GM23248 (cell line): ENCODE results near the gene ZNF407. TPM values are rescaled to one million over a fixed set of nuclear protein-coding genes. Genes with fewer than 3 reads are reported as not detected.

Source experiments
- DNase-seq: peaks from one replicate; pipeline ENCODE4 v3.0.0-alpha.2; 2015
- H2AFZ ChIP-seq: fragments of 200-600 bp; sonication (generic); 2 replicates; pipeline ENCODE4 v1.6.1; 2016; ENCODE audit warnings: antibody characterized with exemption
- H3F3A ChIP-seq: fragments of 200-600 bp; sonication (generic); 2 replicates; pipeline ENCODE4 v1.6.1; 2016; ENCODE audit warnings: mild to moderate bottlenecking, antibody characterized with exemption, mixed run types; ENCODE audit not compliant: insufficient read depth
- H3K27ac ChIP-seq: fragments of 200-600 bp; sonication (generic); 2 replicates; pipeline ENCODE4 v1.5.1; 2016; ENCODE audit warnings: mild to moderate bottlenecking
- H3K27me3 ChIP-seq: fragments of 200-600 bp; sonication (generic); replicated peaks from 2 replicates; pipeline ENCODE4 v1.6.1; 2016; ENCODE audit warnings: mild to moderate bottlenecking; ENCODE audit not compliant: insufficient read depth
- H3K36me3 ChIP-seq: fragments of 200-600 bp; sonication (generic); 2 replicates; pipeline ENCODE4 v1.6.1; 2016; ENCODE audit warnings: low read depth, mild to moderate bottlenecking
- H3K4me1 ChIP-seq: fragments of 200-600 bp; sonication (generic); 2 replicates; pipeline ENCODE4 v1.6.1; 2016; ENCODE audit warnings: mild to moderate bottlenecking; ENCODE audit not compliant: insufficient read depth
- H3K4me2 ChIP-seq: fragments of 200-600 bp; sonication (generic); one replicate; pipeline ENCODE4 v1.6.1; 2016; ENCODE audit warnings: mild to moderate bottlenecking; ENCODE audit not compliant: unreplicated experiment
- H3K4me3 ChIP-seq: fragments of 200-600 bp; sonication (generic); 2 replicates; pipeline ENCODE4 v1.5.1; 2016; ENCODE audit warnings: mild to moderate bottlenecking
- H3K79me2 ChIP-seq: fragments of 200-600 bp; sonication (generic); 2 replicates; pipeline ENCODE4 v1.6.1; 2016; ENCODE audit warnings: mild to moderate bottlenecking; ENCODE audit not compliant: insufficient read depth
- H3K9ac ChIP-seq: fragments of 200-600 bp; sonication (generic); 2 replicates; pipeline ENCODE4 v1.6.1; 2016; ENCODE audit warnings: mild to moderate bottlenecking
- H3K9me2 ChIP-seq: fragments of 200-600 bp; sonication (generic); 2 replicates; pipeline ENCODE4 v1.6.1; 2016; ENCODE audit warnings: mixed run types, mild to moderate bottlenecking, moderate library complexity; ENCODE audit not compliant: insufficient read depth
- H3K9me3 ChIP-seq: fragments of 200-600 bp; sonication (generic); one replicate; pipeline ENCODE4 v1.6.1; 2017; ENCODE audit warnings: low read depth
- H4K20me1 ChIP-seq: fragments of 200-600 bp; sonication (generic); 2 replicates; pipeline ENCODE4 v1.6.0; 2016; ENCODE audit not compliant: insufficient read depth
- EZH2 ChIP-seq: fragments of 200-600 bp; sonication (generic); IDR thresholded peaks from 2 replicates; pipeline ENCODE4 v1.6.1; 2018; ENCODE audit warnings: antibody characterized with exemption, mild to moderate bottlenecking; ENCODE audit not compliant: insufficient read depth, poor library complexity, severe bottlenecking
- EZH2phosphoT487 ChIP-seq: fragments of 200-600 bp; sonication (generic); IDR thresholded peaks from 2 replicates; pipeline ENCODE4 v1.6.1; 2018; ENCODE audit warnings: antibody characterized with exemption, moderate library complexity, mild to moderate bottlenecking, low read depth; ENCODE audit not compliant: insufficient read depth
- WGBS, 2 experiments: methylation state at CpG; one replicate each; pipeline ENCODE4 v1.1.6; 2015 to 2017; ENCODE audit warnings: low lambda C conversion rate in 2 of 2, low coverage in 1 of 2; ENCODE audit errors: missing lambda C conversion rate in 2 of 2; 5-methylcytosine and 5-hydroxymethylcytosine counted together
- in situ Hi-C: fragments of 300-500 bp; cut with MboI; formaldehyde crosslinking; loops from 2 replicates; pipeline ENCODE4 v1.15.0; 2020
- polyA plus RNA-seq: library from polyadenylated mRNA; unstranded; fragments of >200 nt; fragmentation: Nextera tagmentation; extraction: Ambion mirVana; gene quantifications from 2 replicates; pipeline ENCODE4 v1.2.1, GENCODE V29; 2016
- total RNA-seq: library from RNA; depleted of rRNA; stranded (reverse); fragments of >200 nt; shearing (Covaris generic); gene quantifications from 2 replicates; pipeline ENCODE4 v1.2.3, GENCODE V29; 2014

The ZNF407 gene
- total and polyA plus RNA-seq, 2 experiments from 2014 or later = 2.6 to 6.3 TPM

DNA sequence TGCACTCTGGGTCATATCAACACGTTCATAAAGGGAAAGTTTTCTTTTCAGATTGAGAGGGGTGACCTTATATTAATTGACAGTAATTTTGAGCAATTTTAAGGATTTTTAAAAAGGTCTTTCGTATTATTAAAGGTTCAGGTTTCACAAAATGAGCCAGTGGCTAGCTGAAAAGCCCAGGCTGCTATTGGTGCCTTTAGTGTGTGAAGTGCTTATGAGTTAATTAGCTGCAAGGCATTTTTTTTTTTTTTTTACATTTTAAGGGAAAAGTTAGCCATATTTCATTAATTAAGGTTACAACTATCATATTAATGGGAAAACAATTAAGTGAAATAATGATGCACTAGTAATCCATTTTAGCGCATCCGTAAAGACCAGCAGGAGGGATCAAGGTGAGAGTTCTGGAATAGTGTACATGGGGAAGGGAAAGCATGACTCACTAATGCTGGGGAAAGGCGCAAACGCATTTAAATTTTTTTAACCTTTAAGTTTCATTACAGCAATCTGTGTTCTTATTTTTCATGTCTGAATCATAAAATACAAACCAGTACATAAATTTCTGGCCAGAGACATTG lies 200.0 kb downstream of the ZNF407 start:
- Histone ChIP-seq H3K79me2 (no peaks in the 10 kb centered on the region), H3K4me3 (peak overlapping the region; percentile 59), H2AFZ (peak overlapping the region; percentile 51)

GRCh38 chr18:74799542-74799941 lies 201.9 kb downstream of the ZNF407 start:
- Histone ChIP-seq H2AFZ (no peak overlapping the region), H3K27me3 (no peaks in the 10 kb centered on the region), H3K9me3 (no peaks in the 10 kb centered on the region), H3K27ac (no peak overlapping the region), H3K9ac (no peak overlapping the region), H3K4me1 (peaks cover 17% of the 10 kb centered on the region), H3K4me2 (no peak overlapping the region), H3K79me2 (no peaks in the 10 kb centered on the region), H3K36me3 (no peaks in the 10 kb centered on the region), H3K9me2 (no peaks in the 10 kb centered on the region), H4K20me1 (no peaks in the 10 kb centered on the region), H3F3A (peaks cover 16% of the 10 kb centered on the region), H3K4me3 (no peak overlapping the region)
- in situ Hi-C loops = no loop called here
- no peak for TF ChIP-seq EZH2phosphoT487
- no peak for TF ChIP-seq EZH2
- DNase-seq = no peak
- WGBS, 2 experiments = 98 to 100% methylated on average over 2 of the region's 2 CpGs

More for the DNA sequence above, 200.0 kb downstream of the ZNF407 start:
- 58% methylated on average over 6 of the region's 6 CpGs for WGBS, 2 experiments
- H3K4me2 ChIP-seq = peak overlapping the region; percentile 94
- peak overlapping the region; percentile 61 for H3K27ac ChIP-seq
- peaks cover 17% of the 10 kb centered on the region for H3K4me1 ChIP-seq
- peaks cover 16% of the 10 kb centered on the region for H3F3A ChIP-seq
- H3K9me3 ChIP-seq = no peaks in the 10 kb centered on the region
- H3K9me2 ChIP-seq = no peaks in the 10 kb centered on the region
- TF ChIP-seq EZH2phosphoT487 = no peak
- no peak for TF ChIP-seq EZH2
- H3K9ac ChIP-seq = peak overlapping the region; percentile 40
- no peaks in the 10 kb centered on the region for H3K27me3 ChIP-seq
- in situ Hi-C loops = no loop called here
- no peaks in the 10 kb centered on the region for H3K36me3 ChIP-seq
- peak; percentile 24 for DNase-seq
- H4K20me1 ChIP-seq = no peaks in the 10 kb centered on the region

DNA sequence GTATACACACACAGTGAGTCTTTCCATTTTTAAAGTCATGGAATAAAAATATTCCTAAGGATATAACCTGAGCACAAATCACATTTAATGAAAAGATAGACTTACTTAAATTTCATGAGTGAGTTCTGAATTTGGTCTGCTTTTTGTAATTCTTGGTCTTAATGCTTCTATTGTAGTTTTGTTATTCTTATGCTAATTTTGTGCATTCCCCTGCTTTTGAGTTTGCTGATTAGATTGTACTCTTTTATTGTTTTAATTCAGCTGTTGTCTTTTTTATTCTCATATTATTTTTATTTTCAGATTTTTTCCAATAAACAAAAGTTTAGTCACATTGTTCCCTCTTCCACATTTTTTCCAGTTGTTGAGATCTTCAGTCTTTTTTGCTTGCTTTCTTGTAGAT lies 202.4 kb downstream of the ZNF407 start:
- DNase-seq = no peak
- Histone ChIP-seq H3K4me2 (no peak overlapping the region), H3K4me3 (no peak overlapping the region), H2AFZ (no peak overlapping the region), H3K9ac (no peak overlapping the region), H3K9me3 (no peaks in the 10 kb centered on the region), H3K27ac (no peak overlapping the region), H4K20me1 (no peaks in the 10 kb centered on the region), H3K36me3 (no peaks in the 10 kb centered on the region), H3F3A (peaks cover 16% of the 10 kb centered on the region), H3K9me2 (no peaks in the 10 kb centered on the region), H3K79me2 (no peaks in the 10 kb centered on the region), H3K27me3 (no peaks in the 10 kb centered on the region), H3K4me1 (peaks cover 17% of the 10 kb centered on the region)
- in situ Hi-C loops = no loop called here
- TF ChIP-seq EZH2 (no peak), EZH2phosphoT487 (no peak)

DNA sequence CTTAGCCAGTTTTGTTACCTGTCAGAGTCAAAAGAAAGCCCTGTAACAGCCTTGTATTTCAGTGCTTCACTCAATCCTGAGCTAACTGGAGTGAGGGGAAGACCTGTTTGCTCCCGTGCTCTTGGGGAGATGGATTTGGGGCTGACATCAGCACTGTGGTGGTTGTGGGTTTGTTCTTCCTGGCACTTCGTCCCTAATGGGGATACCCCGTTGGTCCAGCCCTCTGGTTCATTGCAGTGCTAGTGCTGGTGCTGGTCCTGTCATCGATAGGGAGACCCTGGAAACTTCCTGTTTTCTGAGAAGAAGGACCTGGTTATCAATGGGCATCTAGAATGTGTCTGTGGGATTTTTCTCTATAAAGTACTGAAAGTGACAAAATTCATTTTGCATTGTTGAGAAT lies 205.4 kb downstream of the ZNF407 start:
- Histone ChIP-seq H3K4me1 (peaks cover 17% of the 10 kb centered on the region), H3K79me2 (no peaks in the 10 kb centered on the region), H2AFZ (no peak overlapping the region), H3K27ac (no peak overlapping the region), H3K36me3 (no peaks in the 10 kb centered on the region), H3K9me3 (no peaks in the 10 kb centered on the region), H3K4me3 (no peak overlapping the region), H3F3A (peaks cover 17% of the 10 kb centered on the region), H3K9me2 (no peaks in the 10 kb centered on the region), H3K27me3 (no peaks in the 10 kb centered on the region), H4K20me1 (no peaks in the 10 kb centered on the region), H3K4me2 (no peak overlapping the region), H3K9ac (no peak overlapping the region)
- TF ChIP-seq EZH2 = no peak
- TF ChIP-seq EZH2phosphoT487 = no peak
- in situ Hi-C loops = no loop called here
- no peak for DNase-seq
- 84 to 89% methylated on average over 4 of the region's 4 CpGs for WGBS, 2 experiments

DNA sequence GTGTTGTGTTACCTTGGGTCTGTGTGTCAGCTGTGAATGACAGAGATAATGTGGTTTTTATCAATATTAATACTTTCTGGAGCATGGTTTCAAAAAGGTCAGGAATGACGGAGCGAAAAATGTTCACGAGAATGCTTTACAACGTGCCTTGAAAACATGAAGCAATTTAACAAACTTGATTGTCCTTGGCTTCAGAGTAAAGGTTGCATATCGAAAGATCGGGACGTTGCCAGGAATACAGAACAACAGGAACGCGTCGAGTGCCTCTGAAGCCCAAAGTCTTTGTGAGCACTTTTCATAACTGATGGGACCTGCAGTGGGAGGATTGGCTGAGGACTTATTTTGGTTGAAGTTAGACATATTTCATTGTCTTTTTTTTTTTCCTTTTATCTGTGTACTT lies 206.1 kb downstream of the ZNF407 start:
- H3K27me3 ChIP-seq = no peaks in the 10 kb centered on the region
- no peak overlapping the region for H3K4me2 ChIP-seq
- no peaks in the 10 kb centered on the region for H4K20me1 ChIP-seq
- no peak overlapping the region for H2AFZ ChIP-seq
- no peak overlapping the region for H3K27ac ChIP-seq
- 96 to 97% methylated on average over 10 of the region's 10 CpGs for WGBS, 2 experiments
- no peaks in the 10 kb centered on the region for H3K9me3 ChIP-seq
- no peaks in the 10 kb centered on the region for H3K79me2 ChIP-seq
- H3K4me1 ChIP-seq = peaks cover 17% of the 10 kb centered on the region
- no peak overlapping the region for H3K4me3 ChIP-seq
- no peak for DNase-seq
- TF ChIP-seq EZH2phosphoT487 = no peak
- no peak for TF ChIP-seq EZH2
- no peaks in the 10 kb centered on the region for H3K36me3 ChIP-seq
- no peaks in the 10 kb centered on the region for H3K9me2 ChIP-seq
- no peak overlapping the region for H3K9ac ChIP-seq
- in situ Hi-C loops = no loop called here
- peaks cover 17% of the 10 kb centered on the region for H3F3A ChIP-seq
